ENCODE data around the gene C4orf54. TPM values are rescaled to one million over a fixed set of nuclear protein-coding genes. Genes with fewer than 3 reads are reported as not detected.

Gene C4orf54
- total RNA-seq, 1 experiment from 2014 or later, result 0.04 TPM

DNA sequence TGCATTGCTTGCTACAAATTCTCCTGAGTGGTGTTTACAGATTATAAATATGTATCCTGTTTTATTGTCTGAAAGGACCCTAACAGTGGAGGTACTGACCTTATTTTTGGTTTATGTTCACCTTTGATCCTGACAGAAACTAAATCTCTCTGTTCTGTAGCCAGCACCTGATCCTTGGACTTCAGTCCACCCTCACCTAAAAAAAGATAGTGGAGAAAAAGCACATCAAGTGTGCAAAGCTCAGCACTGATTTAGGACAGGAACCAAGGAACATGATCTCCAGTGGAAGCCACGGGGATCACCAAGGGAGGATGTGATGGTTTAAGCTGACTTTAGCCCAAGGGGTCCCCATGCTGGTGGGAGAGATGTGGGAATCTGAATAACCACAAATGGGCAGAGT, 22.3 kb upstream of the C4orf54 start:
- H3K36me3 ChIP-seq (ENCODE audit: low read depth, low read length), result no peaks in the 10 kb centered on the region
- CTCF ChIA-PET, result no interaction called here

DNA sequence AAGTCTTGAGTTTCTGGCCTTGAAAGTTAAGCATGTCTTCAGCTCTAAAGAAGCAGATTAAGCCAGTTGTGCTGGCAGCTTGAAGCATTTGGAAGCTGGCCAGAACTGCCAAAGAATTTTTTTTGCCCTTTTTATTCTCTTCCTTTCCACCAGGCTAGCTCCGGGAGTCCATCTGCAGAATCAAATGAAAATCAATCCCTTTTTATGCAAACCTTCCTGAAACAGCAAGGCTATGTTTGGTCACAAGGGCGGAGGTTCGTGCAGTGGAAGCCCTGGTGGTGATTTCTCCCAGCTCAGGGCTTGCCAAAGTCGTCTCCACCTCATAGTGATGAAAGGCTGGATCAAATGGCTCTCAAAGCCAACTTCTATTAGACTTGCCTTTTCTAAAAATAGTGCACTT, 21.6 kb upstream of the C4orf54 start:
- CTCF ChIA-PET, result no interaction called here
- Histone ChIP-seq H3K27ac (ENCODE audit: low read length) (no peak overlapping the region), H3K4me2 (ENCODE audit: low read length) (no peak overlapping the region), H3K9me3 (ENCODE audit: low read length) (no peaks in the 10 kb centered on the region), H2AFZ (ENCODE audit: low read length) (no peak overlapping the region), H3K79me2 (ENCODE audit: low read length) (no peaks in the 10 kb centered on the region), H3K4me1 (ENCODE audit: insufficient read depth, low read length) (no peaks in the 10 kb centered on the region), H3K27me3 (ENCODE audit: low read length) (no peaks in the 10 kb centered on the region), H3K9ac (ENCODE audit: low read length) (no peak overlapping the region), H3K9me2 (replicated peaks; ENCODE audit: low read length) (no peaks in the 10 kb centered on the region), H3K4me3 (ENCODE audit: low read length) (no peak overlapping the region), H3F3A (ENCODE audit: low read length, unreplicated experiment) (no peaks in the 10 kb centered on the region), H4K20me1 (ENCODE audit: low read length) (no peaks in the 10 kb centered on the region), H3K36me3 (ENCODE audit: low read depth, low read length) (no peaks in the 10 kb centered on the region)
- DNase-seq (no peak), ATAC-seq (no peak)
- intact Hi-C loops (cut with micrococcal nuclease), result no loop called here
- POLR2A ChIA-PET (ENCODE audit: unreplicated experiment), result no interaction called here
- TF ChIP-seq EZH2phosphoT487 (IDR thresholded peaks at IDR 0.05; ENCODE audit: borderline replicate concordance, low read length) (no peak), EZH2 (IDR thresholded peaks at IDR 0.05; ENCODE audit: low read length, unreplicated experiment) (no peak)
- TF ChIP-seq, protein P1, sequence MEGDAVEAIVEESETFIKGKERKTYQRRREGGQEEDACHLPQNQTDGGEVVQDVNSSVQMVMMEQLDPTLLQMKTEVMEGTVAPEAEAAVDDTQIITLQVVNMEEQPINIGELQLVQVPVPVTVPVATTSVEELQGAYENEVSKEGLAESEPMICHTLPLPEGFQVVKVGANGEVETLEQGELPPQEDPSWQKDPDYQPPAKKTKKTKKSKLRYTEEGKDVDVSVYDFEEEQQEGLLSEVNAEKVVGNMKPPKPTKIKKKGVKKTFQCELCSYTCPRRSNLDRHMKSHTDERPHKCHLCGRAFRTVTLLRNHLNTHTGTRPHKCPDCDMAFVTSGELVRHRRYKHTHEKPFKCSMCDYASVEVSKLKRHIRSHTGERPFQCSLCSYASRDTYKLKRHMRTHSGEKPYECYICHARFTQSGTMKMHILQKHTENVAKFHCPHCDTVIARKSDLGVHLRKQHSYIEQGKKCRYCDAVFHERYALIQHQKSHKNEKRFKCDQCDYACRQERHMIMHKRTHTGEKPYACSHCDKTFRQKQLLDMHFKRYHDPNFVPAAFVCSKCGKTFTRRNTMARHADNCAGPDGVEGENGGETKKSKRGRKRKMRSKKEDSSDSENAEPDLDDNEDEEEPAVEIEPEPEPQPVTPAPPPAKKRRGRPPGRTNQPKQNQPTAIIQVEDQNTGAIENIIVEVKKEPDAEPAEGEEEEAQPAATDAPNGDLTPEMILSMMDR (conservative IDR thresholded peaks at IDR 0.05; ENCODE audit: low read depth, low read length), result no peak
- BruUV-seq (replicated peaks), result no TSS peak

More for the DNA sequence above, 22.3 kb upstream of the C4orf54 start:
- ATAC-seq, result no peak
- Histone ChIP-seq H3K79me2 (ENCODE audit: low read length) (no peaks in the 10 kb centered on the region), H3K4me2 (ENCODE audit: low read length) (no peak overlapping the region), H3K4me3 (ENCODE audit: low read length) (no peak overlapping the region), H3K27ac (ENCODE audit: low read length) (no peak overlapping the region), H2AFZ (ENCODE audit: low read length) (no peak overlapping the region), H4K20me1 (ENCODE audit: low read length) (no peaks in the 10 kb centered on the region), H3K9ac (ENCODE audit: low read length) (no peak overlapping the region), H3K9me2 (replicated peaks; ENCODE audit: low read length) (no peaks in the 10 kb centered on the region), H3K27me3 (ENCODE audit: low read length) (no peaks in the 10 kb centered on the region), H3F3A (ENCODE audit: low read length, unreplicated experiment) (no peaks in the 10 kb centered on the region), H3K4me1 (ENCODE audit: insufficient read depth, low read length) (no peaks in the 10 kb centered on the region), H3K9me3 (ENCODE audit: low read length) (no peaks in the 10 kb centered on the region)
- TF ChIP-seq EZH2phosphoT487 (IDR thresholded peaks at IDR 0.05; ENCODE audit: borderline replicate concordance, low read length) (no peak), EZH2 (IDR thresholded peaks at IDR 0.05; ENCODE audit: low read length, unreplicated experiment) (no peak)
- TF ChIP-seq, protein P1 (conservative IDR thresholded peaks at IDR 0.05; ENCODE audit: low read depth, low read length), result no peak
- POLR2A ChIA-PET (ENCODE audit: unreplicated experiment), result no interaction called here
- no TSS peak for BruUV-seq (replicated peaks)
- no peak for DNase-seq
- intact Hi-C loops (cut with micrococcal nuclease), result no loop called here

DNA sequence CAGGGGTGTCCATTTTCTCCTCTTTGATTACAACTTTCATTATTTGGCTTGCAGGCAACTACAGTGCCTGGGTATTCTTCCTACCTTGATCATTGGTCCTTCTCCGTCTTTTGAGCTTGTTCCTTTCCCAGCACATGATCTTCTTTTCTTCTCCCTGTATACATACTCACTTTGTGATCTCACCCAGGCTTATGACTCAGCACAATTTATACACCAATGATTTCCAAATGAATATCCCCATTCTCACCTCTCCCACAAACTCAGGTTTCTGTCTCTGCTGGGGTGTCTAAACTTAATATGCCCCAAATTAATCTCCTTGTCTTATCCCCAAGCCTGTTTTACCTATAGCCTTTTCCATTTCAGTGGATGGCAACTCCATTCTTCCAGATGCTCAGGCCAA, 19.5 kb upstream of the C4orf54 start:
- DNase-seq (no peak), ATAC-seq (no peak)
- CTCF ChIA-PET, result no interaction called here
- Histone ChIP-seq H3K4me1 (ENCODE audit: insufficient read depth, low read length) (no peaks in the 10 kb centered on the region), H3K27me3 (ENCODE audit: low read length) (no peaks in the 10 kb centered on the region), H3F3A (ENCODE audit: low read length, unreplicated experiment) (no peaks in the 10 kb centered on the region), H3K36me3 (ENCODE audit: low read depth, low read length) (no peaks in the 10 kb centered on the region), H4K20me1 (ENCODE audit: low read length) (no peaks in the 10 kb centered on the region), H3K4me2 (ENCODE audit: low read length) (no peak overlapping the region), H3K9me3 (ENCODE audit: low read length) (no peaks in the 10 kb centered on the region), H3K79me2 (ENCODE audit: low read length) (no peaks in the 10 kb centered on the region), H3K4me3 (ENCODE audit: low read length) (no peak overlapping the region), H3K27ac (ENCODE audit: low read length) (no peak overlapping the region), H2AFZ (ENCODE audit: low read length) (no peak overlapping the region), H3K9me2 (replicated peaks; ENCODE audit: low read length) (no peaks in the 10 kb centered on the region), H3K9ac (ENCODE audit: low read length) (no peak overlapping the region)
- POLR2A ChIA-PET (ENCODE audit: unreplicated experiment), result no interaction called here
- no TSS peak for BruUV-seq (replicated peaks)
- intact Hi-C loops (cut with micrococcal nuclease), result no loop called here
- TF ChIP-seq EZH2phosphoT487 (IDR thresholded peaks at IDR 0.05; ENCODE audit: borderline replicate concordance, low read length), result no peak
- TF ChIP-seq, protein P1 (conservative IDR thresholded peaks at IDR 0.05; ENCODE audit: low read depth, low read length), result no peak
- TF ChIP-seq EZH2 (IDR thresholded peaks at IDR 0.05; ENCODE audit: low read length, unreplicated experiment), result no peak
